ENCODE results near the gene USP36.
"Not testable (repeated sequence)": the region's sequence is repeated elsewhere in the genome, so short reads cannot be mapped to it uniquely, and the experiment has no call there.

The USP36 gene

GRCh38 chr17:78873519-78874340 lies 33.1 kb upstream of the USP36 start:
- peak in 41 of 56 donors; percentile 25 to 77 (median 53) for DNase-seq

GRCh38 chr17:78872486-78872885 lies 31.9 kb upstream of the USP36 start:
- no peak for DNase-seq

DNA sequence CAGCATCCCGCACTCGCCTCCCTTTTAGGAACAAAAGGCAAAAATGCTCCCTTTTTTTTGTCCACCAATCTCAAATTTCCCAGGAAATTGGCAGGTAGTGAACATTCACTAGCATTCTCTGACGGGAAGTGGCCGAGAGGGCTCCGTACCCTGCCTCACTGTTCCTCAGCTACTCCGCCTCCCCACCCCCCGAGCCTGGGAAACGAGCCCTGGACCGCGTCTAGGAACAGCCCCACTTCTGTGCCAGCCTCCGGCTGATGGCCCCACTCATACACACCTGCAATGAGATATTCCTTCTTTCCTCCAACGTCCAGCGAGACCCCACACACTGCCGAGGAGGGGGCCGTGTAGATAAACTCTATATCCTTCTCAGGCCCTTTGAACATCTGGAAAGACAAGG lies 30.0 kb upstream of the USP36 start:
- peak in 4 of 56 donors; percentile 32 to 47 (median 36) for DNase-seq

- DNase-seq: no peak
Observed at GRCh38 chr17:78868391-78868790, 27.8 kb upstream of the USP36 start.

DNA sequence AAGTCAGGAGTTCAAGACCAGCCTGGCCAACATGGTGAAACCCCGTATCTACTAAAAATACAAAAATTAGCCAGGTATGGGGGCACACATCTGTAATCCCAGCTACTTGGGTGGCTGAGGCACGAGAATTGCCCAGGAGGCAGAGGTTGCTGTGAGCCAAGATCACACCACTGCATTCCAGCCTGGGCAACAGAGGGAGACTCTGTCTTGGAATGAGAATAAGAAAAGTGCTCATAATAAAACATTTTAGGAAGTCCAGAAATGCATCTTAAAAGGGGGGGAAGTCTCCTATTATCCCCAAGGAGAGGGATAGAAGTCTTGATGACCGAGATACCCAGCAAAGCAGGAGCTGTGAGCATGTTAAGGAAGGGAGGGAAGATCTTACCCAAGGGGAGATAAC lies 26.4 kb upstream of the USP36 start:
- DNase-seq: not testable (repeated sequence)

DNA sequence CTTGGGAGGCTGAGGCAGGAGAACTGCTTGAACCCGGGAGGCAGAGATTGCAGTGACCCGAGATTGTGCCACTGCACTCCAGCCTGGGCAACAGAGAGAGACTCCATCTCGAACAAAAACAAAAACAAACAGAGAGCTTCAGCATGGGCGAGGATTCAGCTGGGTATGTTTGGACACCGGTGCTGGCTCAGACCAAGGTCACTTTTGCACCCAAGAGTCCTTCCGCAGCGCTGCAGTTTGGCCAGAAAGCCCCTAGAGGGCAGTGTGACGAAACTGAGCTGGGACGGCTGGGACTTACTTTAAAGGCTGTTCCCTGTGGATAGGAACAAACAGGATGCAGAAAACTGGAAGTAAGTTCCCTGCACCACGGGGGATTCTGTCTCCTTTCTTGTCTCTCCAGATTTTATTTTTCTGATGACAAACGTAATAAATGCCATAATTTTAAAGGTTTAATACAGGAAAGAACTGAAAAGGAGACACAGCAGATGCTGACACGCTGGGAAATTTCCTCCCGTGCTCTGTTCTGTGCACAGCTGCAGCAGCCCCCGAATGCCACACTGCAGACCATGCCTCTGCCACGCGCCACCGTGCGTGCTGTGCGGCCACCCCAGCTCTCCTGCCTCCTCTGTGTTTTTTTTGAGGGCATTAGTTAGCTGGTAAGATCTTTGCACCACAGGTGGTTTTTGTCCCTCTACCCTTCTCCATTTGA lies 25.2 kb upstream of the USP36 start:
- DNase-seq: peak in 52 of 56 donors; percentile 24 to 92 (median 68)

- no peak for DNase-seq
Observed at GRCh38 chr17:78864117-78864516, 23.5 kb upstream of the USP36 start.

DNA sequence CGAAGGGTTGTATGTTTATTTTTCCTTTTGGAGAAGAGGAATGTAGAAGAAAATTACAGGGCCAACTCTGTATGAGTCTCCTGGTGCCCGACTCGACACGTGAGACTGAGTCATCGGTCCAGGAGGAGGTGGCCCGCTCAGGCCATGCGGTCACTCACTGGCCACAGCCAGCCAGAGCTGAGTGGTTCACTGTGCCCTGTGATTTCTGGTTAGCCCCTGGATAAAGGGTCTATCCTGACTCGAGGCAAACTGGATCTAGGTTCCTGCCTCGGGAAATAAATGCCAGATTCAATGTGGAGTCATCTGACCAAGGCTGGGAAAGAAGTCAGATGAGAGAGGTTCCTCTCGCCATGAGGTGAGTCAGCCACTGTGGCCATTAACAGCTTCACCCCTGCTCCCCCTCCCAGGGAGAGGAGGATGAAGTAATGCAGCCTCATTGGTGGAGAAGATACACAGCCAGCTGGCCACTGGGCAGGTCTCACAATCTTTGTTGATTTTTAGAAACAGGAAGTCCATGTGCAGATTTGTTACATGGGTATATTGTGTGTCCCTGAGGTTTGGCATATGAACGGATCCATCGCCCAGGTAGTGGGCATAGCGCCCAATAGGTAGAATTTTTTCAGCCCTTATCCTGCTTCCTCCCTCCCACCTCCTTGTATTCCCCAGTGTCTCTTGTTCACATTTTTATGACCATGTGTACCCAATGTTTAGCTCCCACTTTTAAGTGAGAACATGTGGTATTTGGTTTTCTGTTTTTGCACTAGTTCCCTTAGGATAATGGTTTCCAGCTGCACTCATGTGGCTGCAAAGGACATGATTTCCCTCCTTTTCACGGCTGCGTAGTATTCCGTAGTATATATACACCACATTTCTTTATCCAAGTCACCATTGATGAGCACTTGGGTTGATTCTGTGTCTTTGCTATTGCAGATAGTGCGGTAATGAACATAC lies 21.7 kb upstream of the USP36 start:
- DNase-seq: peak in 10 of 56 donors; percentile 29 to 84 (median 56)

GRCh38 chr17:78861229-78861628 lies 20.6 kb upstream of the USP36 start:
- DNase-seq: no peak

DNA sequence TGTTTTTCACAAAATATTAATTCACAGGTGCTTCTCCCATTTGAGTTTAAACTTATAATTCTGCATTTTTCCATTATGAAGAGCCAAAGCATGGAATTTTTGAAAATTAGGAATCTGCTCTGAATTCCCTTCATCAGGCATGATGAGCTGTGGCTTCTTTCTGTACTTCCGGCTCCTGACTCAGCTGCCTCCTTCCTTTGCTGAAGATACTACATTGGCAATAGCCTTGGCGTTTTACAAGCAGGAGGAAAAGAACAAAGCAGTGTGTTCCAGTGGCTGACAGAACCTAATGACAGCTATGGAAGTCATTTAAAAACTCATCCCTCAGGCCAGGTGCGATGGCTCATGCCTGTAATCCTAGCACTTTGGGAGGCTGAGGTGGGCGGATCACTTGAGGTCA lies 18.4 kb upstream of the USP36 start:
- DNase-seq: no peak

DNA sequence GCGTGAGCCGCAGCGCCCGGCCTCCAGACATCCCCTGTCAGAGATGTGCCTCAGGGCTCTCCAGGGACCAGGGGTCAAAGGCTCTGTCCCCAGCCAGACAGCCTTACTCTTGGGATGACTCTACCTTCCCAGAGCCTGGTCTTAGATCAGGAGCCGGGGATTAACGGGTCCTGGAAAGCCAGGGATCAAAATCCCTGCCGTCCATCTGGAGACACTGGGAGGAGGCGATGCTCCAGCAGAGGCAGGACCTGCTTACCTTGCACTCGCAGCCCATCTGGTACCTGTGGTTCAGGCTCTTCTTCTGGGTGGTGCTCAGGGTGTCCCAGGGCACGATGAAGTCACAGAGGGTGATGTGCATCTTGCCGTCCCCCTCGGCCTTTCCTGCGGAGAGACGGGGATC lies 16.7 kb upstream of the USP36 start:
- no peak for DNase-seq

- no peak for DNase-seq
Observed at GRCh38 chr17:78855561-78856165, 15.0 kb upstream of the USP36 start.

- no peak for DNase-seq
Observed at GRCh38 chr17:78854508-78854907, 13.9 kb upstream of the USP36 start.

DNA sequence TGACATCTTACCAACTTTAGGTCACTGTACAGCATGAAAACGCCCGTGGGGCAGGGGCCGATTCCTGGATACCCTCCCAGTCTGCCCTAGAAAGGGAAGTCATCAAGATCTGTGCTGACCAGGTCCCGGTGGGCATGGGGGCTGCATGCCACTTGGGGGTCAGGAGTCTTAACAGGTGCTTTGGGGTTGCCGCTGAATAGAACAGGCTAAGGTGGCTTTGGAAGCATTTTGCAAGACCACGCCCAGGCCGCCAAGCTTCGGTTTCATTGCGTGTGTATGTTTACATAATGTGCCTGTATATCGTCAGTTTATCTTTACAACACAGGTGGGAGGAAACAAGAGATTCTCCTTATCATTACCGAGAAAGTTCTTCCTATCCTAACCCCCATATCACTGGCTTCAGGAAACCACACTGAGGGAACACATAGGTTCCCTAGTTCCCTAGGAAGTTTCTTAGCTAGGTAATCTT lies 13.3 kb upstream of the USP36 start:
- DNase-seq: no peak

GRCh38 chr17:78852709-78853121 lies 12.1 kb upstream of the USP36 start:
- no peak for DNase-seq

GRCh38 chr17:78849026-78849425 lies 8.4 kb upstream of the USP36 start:
- DNase-seq: no peak

GRCh38 chr17:78847052-78847451 lies 6.4 kb upstream of the USP36 start:
- DNase-seq: no peak

- peak in 24 of 56 donors; percentile 4 to 63 (median 32) for DNase-seq
Observed at GRCh38 chr17:78844301-78845005, 3.8 kb upstream of the USP36 start.

DNA sequence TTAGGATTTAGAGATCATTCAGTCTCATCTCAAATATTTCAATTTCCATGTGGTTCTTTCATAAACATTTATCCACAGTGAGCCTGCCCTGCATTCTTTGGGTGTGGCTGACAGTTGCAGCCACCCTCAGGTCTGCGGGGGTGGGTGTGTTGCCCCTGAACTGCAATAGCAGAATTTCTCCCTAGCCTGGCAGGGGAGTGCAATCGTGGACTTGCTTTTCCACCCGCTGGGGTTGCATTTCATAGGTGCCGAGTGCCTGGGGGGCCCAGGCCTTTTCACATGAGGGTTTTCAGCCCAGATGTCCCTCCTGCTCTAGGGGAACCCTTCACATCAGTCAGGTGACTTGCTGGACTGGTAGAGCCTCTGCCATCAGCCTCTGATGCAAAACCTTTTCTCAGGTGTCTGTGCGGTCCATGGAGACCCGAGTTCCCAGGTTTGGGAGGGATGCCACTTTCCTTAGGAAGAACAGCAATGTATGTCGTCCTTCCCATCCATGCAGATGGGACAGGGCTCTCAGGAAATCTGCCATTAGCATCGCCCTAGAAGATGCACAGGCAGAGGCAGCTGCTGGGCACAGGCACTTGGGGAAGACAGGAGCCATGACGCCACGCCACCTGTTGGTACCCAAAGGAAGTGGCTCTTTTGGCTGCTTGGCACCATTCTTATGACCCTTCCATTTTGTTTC lies 2.4 kb upstream of the USP36 start:
- DNase-seq: no peak

- no peak for DNase-seq
Observed at GRCh38 chr17:78840530-78840779, 159 bp downstream of the USP36 start.
